HG03175 (cell line): ENCODE results near the gene DICER1.
"Not testable (repeated sequence)": the region's sequence is repeated elsewhere in the genome, so short reads cannot be mapped to it uniquely, and the experiment has no call there.

ENCODE experiments used
- ATAC-seq: cut with Tn5 transposase; IDR thresholded peaks from one replicate; pipeline ENCODE4 v1.9.1; 2021; ENCODE audit warnings: mild to moderate bottlenecking, moderate library complexity; ENCODE audit not compliant: unreplicated experiment

The DICER1 gene

DNA sequence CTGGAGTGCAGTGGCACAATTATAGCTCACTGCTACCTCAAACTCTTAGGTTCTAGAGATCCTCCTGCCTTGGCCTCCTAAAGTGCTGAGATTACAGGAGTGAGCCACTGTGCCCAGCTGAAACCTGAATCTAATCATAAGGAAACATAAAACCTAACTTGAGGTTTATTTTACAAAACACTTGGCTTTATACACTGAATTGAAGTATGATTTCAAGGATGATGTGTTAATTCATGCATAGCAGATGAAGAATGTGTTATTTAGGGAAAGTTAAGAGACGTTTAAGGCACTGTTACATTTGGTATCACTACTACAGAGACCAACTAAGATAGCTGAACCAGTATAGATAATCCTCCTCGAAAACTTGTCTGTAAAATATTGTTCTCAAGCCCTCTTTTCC lies 6.4 kb downstream of the DICER1 start:
- ATAC-seq = no peak

DNA sequence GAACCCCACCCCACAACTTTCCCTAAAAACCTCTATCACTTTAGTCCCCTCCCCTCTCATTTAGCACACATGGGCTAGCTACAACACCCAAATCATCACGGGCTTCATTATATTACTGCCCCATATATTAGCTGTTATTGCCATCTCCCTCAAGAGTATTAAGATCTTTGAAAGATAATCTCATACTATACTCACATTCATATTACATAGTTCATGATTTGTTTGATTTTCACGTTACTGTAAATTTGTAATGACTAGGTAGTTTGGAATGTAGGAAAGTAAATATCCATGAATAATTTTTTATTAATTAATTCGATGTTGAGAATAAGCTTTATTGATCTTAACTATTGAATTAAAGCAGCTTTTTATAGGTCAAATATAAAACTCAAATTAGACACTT lies 7.9 kb downstream of the DICER1 start:
- no peak for ATAC-seq

DNA sequence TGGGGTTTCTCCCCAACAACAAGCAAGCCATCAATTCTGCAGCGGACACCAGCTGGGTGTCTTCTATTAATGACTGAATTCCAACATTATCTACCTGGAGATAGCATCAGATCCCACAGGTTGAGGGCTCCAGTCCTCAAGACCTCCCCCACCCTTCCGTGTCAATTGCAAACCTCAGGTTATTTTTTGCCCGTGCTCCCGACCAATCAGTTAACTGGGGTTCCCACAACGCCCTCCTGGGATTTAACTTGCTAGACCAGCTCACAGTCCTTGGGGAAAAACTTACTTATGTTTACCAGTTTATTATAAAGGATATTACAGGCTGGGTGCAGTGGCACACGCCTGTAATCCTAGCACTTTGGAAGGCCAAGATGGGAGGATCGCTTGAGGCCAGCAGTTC lies 9.7 kb downstream of the DICER1 start:
- no peak for ATAC-seq

DNA sequence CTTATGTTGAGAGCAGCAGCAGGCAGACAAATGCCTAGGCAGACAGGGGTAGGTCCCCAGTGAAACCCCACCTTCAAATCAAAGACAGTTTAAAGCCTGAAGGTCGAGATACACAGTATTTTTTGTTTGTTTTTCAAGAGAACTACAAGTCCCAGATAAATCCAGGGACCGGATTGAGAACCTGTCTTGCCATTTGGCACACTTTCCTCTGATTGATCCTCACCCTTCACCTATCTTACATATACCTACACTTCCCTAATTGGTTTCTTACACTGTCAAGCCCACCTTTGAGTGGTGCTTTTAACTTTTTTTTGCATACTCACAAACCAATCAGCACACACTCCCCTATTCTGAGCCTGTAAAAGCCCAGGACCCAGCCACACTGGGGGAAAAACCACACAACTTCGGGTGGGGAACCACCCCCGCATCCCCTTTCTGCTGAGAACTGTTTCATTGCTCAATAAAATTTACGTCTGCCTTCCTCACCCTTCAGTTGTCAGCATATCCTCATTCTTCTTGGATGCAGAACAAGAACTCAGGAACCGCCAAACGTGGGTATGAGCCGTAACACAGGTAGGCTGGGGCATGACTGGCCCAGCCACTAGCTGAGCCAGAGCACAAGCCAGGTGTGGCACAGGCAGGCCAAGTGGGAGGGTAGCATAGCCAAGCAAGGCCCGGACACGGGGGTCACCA lies 11.1 kb downstream of the DICER1 start:
- ATAC-seq = no peak

DNA sequence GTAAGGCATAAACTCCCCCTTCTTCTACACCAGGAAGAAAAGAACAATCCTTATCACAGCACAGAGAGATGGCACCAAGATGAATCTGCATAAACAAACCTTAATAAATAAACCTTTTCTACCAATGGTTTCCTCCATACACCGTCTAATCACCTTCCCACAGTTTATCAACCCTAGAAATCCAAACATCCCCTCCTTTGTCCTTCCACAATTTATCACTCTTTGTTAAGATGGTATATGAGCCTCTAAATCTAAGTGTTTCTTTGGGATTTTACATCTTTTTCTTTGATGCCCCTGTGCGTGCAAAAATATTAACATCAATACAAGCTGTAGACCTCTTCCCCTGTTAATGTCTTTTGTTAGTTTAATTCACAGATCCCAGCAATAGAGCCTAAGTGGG lies 12.5 kb downstream of the DICER1 start:
- no peak for ATAC-seq

DNA sequence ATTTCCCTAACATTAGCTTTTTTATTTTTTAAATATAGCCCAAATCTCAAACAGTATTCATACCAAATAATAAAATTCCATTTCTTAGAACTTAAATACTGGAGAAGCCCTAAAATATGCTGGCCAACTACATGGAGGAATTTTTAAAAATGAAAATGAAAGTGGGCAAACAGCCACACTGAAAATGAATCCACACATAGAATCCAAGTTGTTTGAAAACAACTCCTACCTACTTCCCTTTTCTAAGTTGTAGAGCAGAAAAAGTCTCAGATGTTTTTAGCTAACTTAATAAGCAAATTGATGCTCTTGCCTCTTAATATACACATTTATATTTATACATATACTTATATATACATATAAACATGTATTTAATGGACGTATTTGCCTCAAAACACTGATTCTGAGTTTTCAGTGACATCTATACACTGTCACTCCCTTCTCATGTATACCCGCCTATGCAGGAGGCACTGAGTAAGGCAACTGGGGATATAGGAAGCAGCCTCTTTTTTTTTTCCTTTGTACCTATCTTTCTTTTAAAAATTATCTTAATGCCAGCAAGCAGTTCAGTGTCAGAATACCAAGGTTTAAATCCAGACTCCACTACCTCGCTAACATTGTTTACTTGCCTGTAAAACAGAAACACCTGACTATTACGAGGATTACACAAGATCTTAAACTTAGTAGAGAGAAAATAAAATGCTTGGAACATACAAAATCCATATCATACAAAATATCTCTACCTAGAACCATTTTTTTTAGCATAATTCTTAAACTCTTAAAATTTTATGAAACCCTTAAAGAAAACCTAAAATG lies 13.3 kb downstream of the DICER1 start:
- ATAC-seq = peak; percentile 42

DNA sequence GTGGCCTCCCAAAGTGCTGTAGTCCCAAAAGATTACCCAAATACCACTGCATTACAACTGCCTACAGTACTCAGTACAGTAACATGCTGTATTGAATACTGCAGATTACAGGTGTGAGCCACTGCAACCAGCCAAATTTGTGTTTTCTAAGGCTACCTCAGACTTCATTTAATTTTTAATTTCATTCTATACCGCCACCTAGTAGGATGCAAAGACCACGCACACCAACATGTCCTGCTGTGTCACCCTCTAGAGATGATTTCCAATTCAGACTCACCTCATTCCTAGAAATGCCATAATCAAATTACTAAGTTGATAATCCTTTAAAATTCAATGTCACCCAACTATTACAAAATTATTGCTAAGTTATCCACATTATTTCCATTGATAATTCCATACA lies 15.1 kb downstream of the DICER1 start:
- ATAC-seq = no peak

DNA sequence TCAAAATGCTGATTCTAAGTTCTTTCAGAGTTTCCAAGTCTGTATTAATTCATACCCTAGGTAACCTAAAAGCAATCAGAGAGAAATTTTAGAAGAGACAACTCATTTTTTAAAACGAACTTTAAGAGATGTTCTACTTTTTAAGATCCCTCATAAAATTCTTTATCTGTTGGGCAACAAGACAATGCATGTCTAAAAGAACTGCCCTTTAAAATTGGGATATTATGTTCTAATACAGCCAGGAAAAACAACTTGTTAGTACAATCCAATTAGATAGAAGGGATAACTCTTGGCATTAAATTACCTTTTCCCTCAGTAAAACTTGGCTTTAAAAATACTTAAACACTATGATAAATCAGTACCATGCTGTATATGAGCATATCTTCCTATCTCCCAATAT lies 15.6 kb downstream of the DICER1 start:
- no peak for ATAC-seq

DNA sequence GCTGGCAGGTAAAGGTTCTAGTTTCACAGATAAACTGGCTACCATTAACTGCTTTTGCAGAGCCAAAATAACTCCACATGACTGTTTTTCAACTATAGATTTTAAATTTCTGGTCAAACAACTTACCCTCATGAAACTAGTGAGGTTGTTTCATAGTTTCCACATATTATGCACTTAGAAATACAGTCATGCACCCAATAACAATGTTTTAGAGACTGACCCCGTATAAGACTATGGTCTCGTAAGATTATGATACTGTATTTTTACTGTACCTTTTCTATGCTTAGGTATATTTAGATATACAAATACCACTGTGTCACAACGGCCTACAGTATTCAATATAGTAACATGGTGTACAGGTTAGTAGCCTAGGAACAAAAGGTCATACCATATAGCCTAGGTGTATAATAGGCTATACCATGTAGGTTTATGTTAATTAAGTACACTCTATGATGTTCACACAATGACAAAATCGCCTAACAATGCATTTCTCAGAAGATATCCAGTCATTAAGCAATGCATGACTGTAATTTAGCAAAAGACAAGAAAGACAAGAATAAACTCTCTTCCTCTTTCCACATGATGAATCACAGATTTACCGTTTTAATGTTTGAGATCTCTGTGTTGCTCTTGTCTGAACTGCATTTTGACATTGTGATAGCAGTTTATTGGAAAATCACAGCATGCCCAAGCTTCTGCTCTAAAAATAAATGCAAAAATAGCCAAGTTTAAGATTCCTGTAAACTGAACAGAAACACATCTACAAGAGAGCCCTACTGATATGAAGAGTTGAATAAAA lies 17.1 kb downstream of the DICER1 start:
- ATAC-seq = no peak

DNA sequence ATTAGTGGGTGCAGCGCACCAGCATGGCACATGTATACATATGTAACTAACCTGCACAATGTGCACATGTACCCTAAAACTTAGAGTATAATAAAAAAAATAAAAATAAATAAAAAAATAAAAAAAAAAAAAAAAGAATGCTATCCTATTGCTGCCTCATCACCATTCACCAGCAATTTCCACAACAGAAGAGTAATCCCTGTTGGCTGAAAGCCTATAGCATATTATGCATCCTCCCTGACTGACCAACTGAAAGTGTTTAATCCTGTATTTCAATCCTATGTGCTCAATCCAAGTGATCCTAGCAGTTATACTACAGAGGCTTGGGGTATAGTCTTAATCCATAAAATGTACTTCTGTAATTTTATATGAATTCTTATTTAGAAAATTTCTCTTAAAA lies 18.5 kb downstream of the DICER1 start:
- no peak for ATAC-seq

DNA sequence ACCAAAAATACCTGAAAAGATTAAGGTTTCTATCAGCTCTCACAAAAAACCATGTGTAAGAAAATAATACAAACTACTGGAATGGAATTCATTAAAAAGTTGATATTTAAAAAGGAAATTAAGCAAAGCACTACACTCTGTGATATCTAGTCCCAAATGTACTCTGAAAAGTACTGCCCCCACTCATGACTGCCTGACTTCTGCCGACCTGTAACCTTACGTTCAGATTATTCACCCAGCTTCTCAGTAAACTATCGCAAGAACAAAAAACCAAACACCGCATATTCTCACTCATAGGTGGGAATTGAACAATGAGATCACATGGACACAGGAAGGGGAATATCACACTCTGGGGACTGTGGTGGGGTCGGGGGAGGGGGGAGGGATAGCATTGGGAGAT lies 18.9 kb downstream of the DICER1 start:
- not testable (repeated sequence) for ATAC-seq

DNA sequence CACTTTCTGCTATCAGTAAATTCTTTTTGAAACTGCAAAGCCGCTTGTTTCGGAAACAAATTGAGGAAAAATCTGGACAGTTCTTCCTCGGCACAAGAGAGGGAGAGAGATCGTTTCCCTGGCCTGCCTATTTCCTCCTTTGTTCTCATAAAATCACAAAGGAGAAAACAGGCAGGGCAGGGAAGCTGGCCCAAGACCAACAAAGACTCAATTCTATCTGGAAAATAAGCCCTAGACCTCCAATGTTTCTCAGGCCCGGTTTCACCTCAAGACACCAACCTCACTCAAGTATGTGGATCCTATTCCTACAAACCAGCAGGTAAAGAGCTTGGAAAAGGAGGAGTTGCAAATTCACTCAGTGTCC lies 19.5 kb downstream of the DICER1 start:
- no peak for ATAC-seq

DNA sequence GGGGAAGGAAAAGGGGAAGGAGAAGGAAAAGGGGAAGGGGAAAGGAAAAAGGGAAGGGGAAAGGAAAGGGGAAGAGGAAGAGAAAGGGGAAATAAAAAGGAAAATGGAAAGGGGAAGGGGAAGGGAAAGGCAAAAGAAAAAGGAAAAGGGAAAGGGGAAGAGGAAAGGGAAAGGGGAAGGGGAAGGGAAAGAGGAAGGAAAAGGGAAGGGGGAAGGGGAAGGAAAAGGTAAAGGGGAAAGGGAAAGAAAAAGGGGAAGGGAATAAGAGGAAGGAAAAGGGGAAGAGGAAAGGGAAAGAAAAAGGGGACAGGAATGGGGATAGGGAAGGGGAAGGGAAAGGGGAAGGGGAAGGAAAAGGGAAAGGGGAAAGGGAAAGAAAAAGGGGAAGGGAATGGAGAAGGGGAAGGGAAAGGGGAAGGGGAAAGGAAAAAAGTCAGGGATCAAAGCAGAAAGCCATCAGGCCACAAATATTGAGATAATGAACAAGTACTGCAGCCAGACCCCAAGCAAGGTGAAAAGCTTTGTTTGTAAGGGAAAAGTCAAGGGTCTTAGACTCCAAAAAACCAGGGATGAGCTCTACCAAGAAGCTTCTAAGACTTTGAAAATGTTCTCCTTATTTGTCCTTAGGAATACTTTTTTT lies 20.0 kb downstream of the DICER1 start:
- no peak for ATAC-seq

DNA sequence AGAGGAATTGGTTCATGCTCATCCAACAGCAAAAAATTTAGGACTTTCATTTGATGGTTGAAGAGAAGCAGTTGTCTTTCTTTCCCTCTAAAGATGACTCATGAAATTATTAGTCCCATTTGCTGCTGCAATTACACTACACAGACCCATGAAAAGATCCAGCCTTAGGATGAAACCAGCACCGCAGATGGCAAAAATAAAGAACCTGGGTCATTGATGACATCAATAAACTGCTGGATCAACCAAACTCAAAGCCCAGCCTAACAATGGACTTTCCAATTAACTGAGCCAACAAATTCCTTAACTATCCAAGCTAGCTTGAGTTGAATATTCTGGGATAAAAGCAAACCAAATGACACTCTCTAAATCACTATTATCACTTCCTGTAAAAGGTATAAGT lies 20.7 kb downstream of the DICER1 start:
- ATAC-seq = no peak

DNA sequence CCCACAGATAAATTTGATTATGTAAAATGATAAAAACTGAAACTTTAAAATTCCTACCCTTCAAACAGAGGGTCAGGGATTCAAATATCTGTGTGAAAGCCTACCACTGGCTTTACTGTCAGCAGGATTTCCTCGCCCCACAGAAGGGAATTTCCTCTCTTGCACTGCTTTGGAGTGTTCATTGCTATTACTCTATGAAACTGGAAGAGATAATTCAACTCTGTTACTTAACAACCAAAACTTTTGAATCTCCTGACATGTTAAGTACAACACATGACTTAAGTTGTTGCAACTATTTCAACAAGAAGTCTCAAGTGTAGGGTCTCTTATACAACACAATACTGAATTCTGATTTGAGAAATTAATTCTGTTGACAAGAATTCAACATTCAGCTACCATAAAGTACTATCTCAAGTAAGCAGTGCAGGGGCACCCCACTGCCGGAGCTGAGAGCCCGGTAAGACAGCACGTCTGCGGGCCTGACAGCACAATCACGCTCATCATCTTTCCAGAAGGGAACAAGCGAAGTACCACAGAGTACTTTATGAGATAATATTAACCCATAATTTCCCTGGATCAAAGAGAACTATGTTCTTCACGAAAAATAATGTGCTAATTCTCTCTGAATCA lies 22.9 kb downstream of the DICER1 start:
- no peak for ATAC-seq

DNA sequence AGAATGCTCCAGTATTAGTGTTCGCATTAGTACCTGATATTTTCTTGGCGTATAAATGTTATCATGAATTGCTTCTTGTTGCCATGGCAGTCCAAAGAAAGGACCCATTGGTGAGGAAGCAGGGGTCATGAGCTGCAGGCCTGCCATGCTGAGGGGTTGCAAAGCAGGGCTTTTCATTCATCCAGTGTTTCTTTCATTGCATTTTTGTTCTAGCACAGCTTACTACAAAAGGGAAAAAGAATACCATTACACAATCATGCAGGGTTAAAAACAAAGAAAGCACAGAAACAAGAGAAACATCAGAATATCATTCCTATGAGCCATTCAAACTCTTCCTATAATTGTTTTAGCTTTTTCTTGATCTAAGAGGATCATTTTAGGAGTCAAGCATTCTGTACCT lies 24.0 kb downstream of the DICER1 start:
- ATAC-seq = no peak

DNA sequence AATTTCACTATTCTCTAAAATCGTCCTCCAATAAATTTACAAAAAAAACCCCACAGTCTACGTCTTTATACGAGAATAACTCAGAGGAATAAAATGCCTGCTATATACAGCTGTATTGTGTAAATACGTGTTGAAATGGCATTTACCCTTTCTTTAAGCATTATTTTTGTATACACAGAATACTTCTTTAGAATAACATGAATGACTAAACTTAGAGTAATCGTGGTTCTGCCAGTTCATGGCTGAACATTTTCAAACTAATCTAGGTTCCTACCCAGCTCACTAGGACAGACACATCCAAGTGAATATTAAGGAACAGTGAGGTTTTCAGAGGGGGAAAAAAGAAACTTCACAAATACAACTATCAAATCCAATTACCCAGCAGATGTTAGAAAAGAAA lies 24.6 kb downstream of the DICER1 start:
- no peak for ATAC-seq

DNA sequence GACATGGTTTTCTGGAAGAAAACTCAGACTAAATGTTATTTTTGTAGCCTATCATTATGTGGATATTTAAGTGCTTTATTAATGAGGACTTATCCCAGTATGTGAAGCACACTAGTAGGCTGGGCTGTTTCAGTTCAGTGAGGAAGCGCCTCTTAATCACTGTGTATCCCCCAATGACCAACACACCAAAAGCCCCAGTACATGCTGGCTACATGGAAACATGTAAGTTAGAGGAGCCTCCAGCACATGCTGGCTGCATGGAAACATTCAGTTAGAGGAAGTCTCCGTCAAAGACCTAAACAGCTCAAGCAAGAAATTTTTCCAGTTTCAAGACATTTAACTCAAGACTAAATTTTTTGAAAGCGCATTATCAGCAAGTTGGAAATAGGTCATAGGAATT lies 26.8 kb downstream of the DICER1 start:
- ATAC-seq = no peak

DNA sequence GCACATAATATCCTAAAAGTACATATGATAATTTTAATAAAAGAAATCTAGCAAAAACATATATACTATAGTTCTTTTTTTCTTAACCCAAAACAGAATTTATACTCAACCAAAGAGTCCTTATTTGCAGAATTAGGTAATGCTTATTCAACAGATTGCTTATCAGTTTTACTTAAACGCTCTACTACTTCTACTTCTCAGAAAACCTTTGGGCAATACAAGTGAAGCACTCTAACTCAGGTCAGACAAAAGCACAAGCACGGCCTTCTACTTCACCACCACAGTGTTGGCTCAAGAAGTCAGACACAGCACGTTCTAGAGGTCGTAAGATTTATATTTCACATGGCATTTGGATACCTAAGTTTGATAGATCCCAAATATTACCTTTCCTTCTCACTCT lies 29.2 kb downstream of the DICER1 start:
- ATAC-seq = no peak

DNA sequence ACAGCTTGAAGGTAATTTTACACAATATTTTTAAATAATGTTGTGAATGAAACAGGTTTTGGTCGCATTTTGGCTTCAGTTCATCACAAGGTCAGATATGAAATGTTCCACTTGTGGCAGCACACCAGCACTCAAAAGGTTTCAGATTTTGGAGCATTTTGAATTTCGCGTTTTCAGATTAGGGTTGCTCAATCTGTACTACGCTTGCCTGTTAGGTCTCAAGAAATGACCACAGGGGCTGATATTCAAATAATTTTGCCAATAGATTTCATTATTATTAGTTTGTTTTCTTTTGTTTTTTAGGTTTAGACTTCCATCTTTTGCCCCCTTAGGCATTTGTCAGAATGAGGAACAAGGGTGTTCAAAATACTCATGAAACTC lies 29.8 kb downstream of the DICER1 start:
- no peak for ATAC-seq

DNA sequence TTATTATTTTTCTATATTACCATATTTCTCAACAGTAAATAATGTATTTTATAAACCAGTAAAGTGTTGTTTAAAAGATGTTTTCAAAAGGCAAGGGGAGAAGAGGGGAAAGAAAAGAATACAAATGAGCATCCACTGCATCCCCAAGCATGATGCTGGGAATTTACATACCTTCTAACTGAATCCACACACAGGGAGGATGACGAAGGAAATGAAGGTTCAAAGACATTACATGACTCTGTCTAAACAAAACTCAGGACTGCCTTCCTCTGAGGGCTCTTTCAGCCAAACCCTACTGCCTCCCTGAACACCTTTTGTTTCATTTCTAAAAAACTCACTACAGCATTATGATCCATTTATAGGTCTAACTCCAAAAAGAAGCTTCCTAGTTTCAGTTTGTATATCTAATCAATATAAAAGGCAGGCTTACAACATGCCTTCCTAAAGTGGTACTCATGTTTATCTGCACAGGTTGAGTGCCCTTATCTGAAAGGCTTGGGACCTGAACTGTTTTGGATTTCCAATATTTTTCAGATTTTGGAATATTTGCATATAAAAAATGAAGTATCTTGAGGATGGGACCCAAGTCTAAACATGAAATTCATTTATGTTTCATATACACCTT lies 30.3 kb downstream of the DICER1 start:
- no peak for ATAC-seq
